ENCODE measurements around the gene POLR3GL. TPM values are rescaled to one million over a fixed set of nuclear protein-coding genes. Genes with fewer than 3 reads are reported as not detected.

Gene POLR3GL
- total and polyA plus RNA-seq, 10 of the 15 experiments (the other 5 are each of a cell fraction or from before 2014, with no cell fraction given): 12.8 to 47.0 (median 26.6) TPM

GRCh38 chr1:145997718-145998023, 33.2 kb downstream of the POLR3GL start (continued):
- 0 out of 2 replicates have a peak, but pooled peaks have one; percentile 4 for TF ChIP-seq PKNOX1 (IDR thresholded peaks at IDR 0.05)

- Histone ChIP-seq H3K36me3 (ENCODE audit: control insufficient read depth in 2 of 2, insufficient read depth in 2 of 2, low read length in 1 of 2) (0 out of 4 replicates have a peak, but pooled peaks cover 0 to under 1% of the 10 kb centered on the region in 2 experiments), H3K4me3 (no peak overlapping the region), H4K20me1 (ENCODE audit: control insufficient read depth, insufficient read depth) (no peaks in the 10 kb centered on the region), H3K27me3 (replicated peaks in 1 of 2; ENCODE audit: control insufficient read depth in 2 of 2, insufficient read depth in 2 of 2, low read length in 1 of 2) (no peaks in the 10 kb centered on the region), H3K27ac (ENCODE audit: control insufficient read depth, insufficient read depth) (no peak overlapping the region), H2AFZ (ENCODE audit: control insufficient read depth, low read depth, low read length) (no peak overlapping the region; the same call in none of the 2 replicates), H3K4me1 (ENCODE audit: control insufficient read depth, insufficient read depth, low read length) (peaks cover 8% of the 10 kb centered on the region), H3K4me2 (ENCODE audit: control insufficient read depth, insufficient read depth) (no peak overlapping the region), H3K9ac (ENCODE audit: control insufficient read depth, insufficient read depth, low read length) (no peak overlapping the region), H3K79me2 (ENCODE audit: control insufficient read depth, insufficient read depth, low read length) (peaks cover 15% of the 10 kb centered on the region), H3K9me3 (replicated peaks; ENCODE audit: control insufficient read depth, insufficient read depth, low read length) (no peaks in the 10 kb centered on the region)
- POLR2A ChIA-PET: interaction anchor here (0.5 kb wide), 1 partner anchor 30 kb away, joined by 3 read pairs; no protein-coding TSS in a partner anchor
- CTCF ChIA-PET: interaction anchor here (0.6 to 1.0 kb wide), 3 partner anchors 13 to 34 kb away, joined by 3 to 5 read pairs (median 4); no protein-coding TSS in a partner anchor
- BruUV-seq (replicated peaks): no TSS peak
- SMC1A ChIA-PET (ENCODE audit: uncharacterized antibody, unreplicated experiment): interaction anchor here (0.8 to 12.5 kb wide), 2 partner anchors 11 to 19 kb away, joined by 3 to 244 read pairs; no protein-coding TSS in a partner anchor
- TF ChIP-seq ATF2 (IDR thresholded peaks at IDR 0.05; ENCODE audit: low read length): no peak
- TF ChIP-seq POLR2AphosphoS2 (IDR thresholded peaks at IDR 0.05; ENCODE audit: low read depth, low read length): no peak
- TF ChIP-seq CREM (IDR thresholded peaks at IDR 0.05; ENCODE audit: low read depth): no peak
- FAIRE-seq (no peak), DNase-seq (ENCODE audit: low read depth, low spot score) (no peak), ATAC-seq (no peak)
- RAD21 ChIA-PET (ENCODE audit: unreplicated experiment): interaction anchor here (1.0 kb wide), 1 partner anchor 21 kb away, joined by 4 read pairs; no protein-coding TSS in a partner anchor
- WGBS (ENCODE audit: insufficient coverage, insufficient replicate concordance, low lambda C conversion rate, missing lambda C conversion rate): 65% methylated on average over 5 of the region's 5 CpGs
- intact Hi-C loops (cut with micrococcal nuclease; ENCODE audit: unreplicated experiment) (no loop called here), in situ Hi-C loops (cut with MboI) (no loop called here)
These were observed 35.0 kb downstream of the POLR3GL start for GRCh38 chr1:145999321-146000024.

All from GM12878 (cell line).